HG02623 (cell line): ENCODE results near the gene DHCR7.
A peak's percentile ranks its signal among the peaks of the same experiment; 100 is the strongest.

ENCODE experiments used
- ATAC-seq: cut with Tn5 transposase; IDR thresholded peaks from one replicate; pipeline ENCODE4 v1.9.1; 2021; ENCODE audit warnings: moderate library complexity; ENCODE audit not compliant: unreplicated experiment

DHCR7 gene

GRCh38 chr11:71448257-71449171, at the start of gene DHCR7:
TSS of gene DHCR7 (minus strand) at chr11:71448393. CDS start at chr11:71444952, 3,441 bp downstream.
- peak; percentile 83 for ATAC-seq

GRCh38 chr11:71496421-71496820, 48.2 kb upstream of the DHCR7 start:
- no peak for ATAC-seq

- ATAC-seq, result no peak
Measured at GRCh38 chr11:71495286-71496230, 47.4 kb upstream of the DHCR7 start.

- ATAC-seq, result no peak
Measured at GRCh38 chr11:71491940-71492339, 43.7 kb upstream of the DHCR7 start.

GRCh38 chr11:71491531-71491930, 43.3 kb upstream of the DHCR7 start:
- no peak for ATAC-seq

- no peak for ATAC-seq
Measured at GRCh38 chr11:71490731-71491390, 42.7 kb upstream of the DHCR7 start.

- no peak for ATAC-seq
Measured at GRCh38 chr11:71490044-71490730, 42.0 kb upstream of the DHCR7 start.

- ATAC-seq, result no peak
Measured at GRCh38 chr11:71489311-71490043, 41.3 kb upstream of the DHCR7 start.

GRCh38 chr11:71488681-71489270, 40.6 kb upstream of the DHCR7 start:
- no peak for ATAC-seq

GRCh38 chr11:71486320-71486719, 38.1 kb upstream of the DHCR7 start:
- ATAC-seq, result no peak

GRCh38 chr11:71485466-71485865, 37.3 kb upstream of the DHCR7 start:
- ATAC-seq, result no peak

- no peak for ATAC-seq
Measured at GRCh38 chr11:71485063-71485399, 36.8 kb upstream of the DHCR7 start.

GRCh38 chr11:71484248-71485062, 36.3 kb upstream of the DHCR7 start:
- ATAC-seq, result no peak

GRCh38 chr11:71483692-71484091, 35.5 kb upstream of the DHCR7 start:
- ATAC-seq, result no peak

GRCh38 chr11:71482746-71483364, 34.7 kb upstream of the DHCR7 start:
- no peak for ATAC-seq

- ATAC-seq, result no peak
Measured at GRCh38 chr11:71482216-71482615, 34.0 kb upstream of the DHCR7 start.

- no peak for ATAC-seq
Measured at GRCh38 chr11:71481101-71481960, 33.1 kb upstream of the DHCR7 start.
